ENCODE data around the gene GDAP2. TPM values are rescaled to one million over a fixed set of nuclear protein-coding genes. Genes with fewer than 3 reads are reported as not detected.

The GDAP2 gene
- total RNA-seq, 1 experiment from 2014 or later, result 24.4 TPM

DNA sequence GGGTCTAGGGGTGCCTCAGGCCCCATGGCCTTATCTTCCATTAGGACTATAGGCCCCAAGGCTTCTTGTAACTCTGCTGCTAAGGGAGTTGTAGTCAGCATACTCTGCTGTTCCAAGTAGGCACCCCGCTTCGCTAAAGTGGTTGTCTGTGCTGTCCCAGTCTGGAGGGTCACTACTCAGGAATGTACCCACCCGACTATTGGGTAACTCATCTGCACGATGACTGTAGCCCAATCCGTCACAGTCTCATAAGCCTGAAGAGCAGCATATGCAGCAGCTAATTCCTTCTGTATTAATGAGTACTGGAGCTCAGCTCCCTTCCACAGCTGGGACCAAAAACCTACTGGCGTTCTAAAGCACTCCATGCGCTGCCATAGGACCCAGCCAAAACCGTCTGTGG is 111.0 kb downstream of the GDAP2 start:
- H3K4me1 Mint-ChIP-seq, result no peaks in the 10 kb centered on the region
- H3K56ac ChIP-seq (ENCODE audit: insufficient read length, low read depth, low read length), result no peak overlapping the region
- no peaks in the 10 kb centered on the region for H3K9me3 ChIP-seq (ENCODE audit: control insufficient read depth, low read depth, low read length)
- TF ChIP-seq, protein P1, sequence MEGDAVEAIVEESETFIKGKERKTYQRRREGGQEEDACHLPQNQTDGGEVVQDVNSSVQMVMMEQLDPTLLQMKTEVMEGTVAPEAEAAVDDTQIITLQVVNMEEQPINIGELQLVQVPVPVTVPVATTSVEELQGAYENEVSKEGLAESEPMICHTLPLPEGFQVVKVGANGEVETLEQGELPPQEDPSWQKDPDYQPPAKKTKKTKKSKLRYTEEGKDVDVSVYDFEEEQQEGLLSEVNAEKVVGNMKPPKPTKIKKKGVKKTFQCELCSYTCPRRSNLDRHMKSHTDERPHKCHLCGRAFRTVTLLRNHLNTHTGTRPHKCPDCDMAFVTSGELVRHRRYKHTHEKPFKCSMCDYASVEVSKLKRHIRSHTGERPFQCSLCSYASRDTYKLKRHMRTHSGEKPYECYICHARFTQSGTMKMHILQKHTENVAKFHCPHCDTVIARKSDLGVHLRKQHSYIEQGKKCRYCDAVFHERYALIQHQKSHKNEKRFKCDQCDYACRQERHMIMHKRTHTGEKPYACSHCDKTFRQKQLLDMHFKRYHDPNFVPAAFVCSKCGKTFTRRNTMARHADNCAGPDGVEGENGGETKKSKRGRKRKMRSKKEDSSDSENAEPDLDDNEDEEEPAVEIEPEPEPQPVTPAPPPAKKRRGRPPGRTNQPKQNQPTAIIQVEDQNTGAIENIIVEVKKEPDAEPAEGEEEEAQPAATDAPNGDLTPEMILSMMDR (conservative IDR thresholded peaks at IDR 0.05), result no peak
- H4K5ac ChIP-seq (ENCODE audit: insufficient read length, low read depth, low read length), result no peak overlapping the region
- H2BK15ac ChIP-seq (ENCODE audit: low read depth, low read length), result no peak overlapping the region
- no peak overlapping the region for H3K4ac ChIP-seq (ENCODE audit: low read depth, low read length)
- H3K27ac Mint-ChIP-seq, result no peak overlapping the region
- WGBS (ENCODE audit: extremely low coverage, insufficient read length, low lambda C conversion rate), result no CpG with 5 or more reads among the region's 8 CpGs
- no peak overlapping the region for H3T11ph ChIP-seq (ENCODE audit: low read length)
- H3K9me3 Mint-ChIP-seq, result peaks cover 11 to 12% of the 10 kb centered on the region in 2 experiments; a peak in 3 of 5 replicates
- no peaks in the 10 kb centered on the region for H3K79me2 ChIP-seq (ENCODE audit: insufficient read depth, low read length)
- no peak overlapping the region for H3K23ac ChIP-seq (ENCODE audit: insufficient read length, low read depth, low read length)
- DNase-seq, result no peak
- no peak overlapping the region for H4K91ac ChIP-seq (ENCODE audit: insufficient read length, low read depth, low read length)
- peaks cover 0 to 4% (median 3%) of the 10 kb centered on the region in 3 experiments; a peak in 3 of 7 replicates for H3K36me3 Mint-ChIP-seq (ENCODE audit: insufficient read depth in 1 of 3, low read depth in 3 of 3)
- H3K18ac ChIP-seq (ENCODE audit: insufficient read length, low read depth, low read length), result no peak overlapping the region
- H3K4me2 ChIP-seq (ENCODE audit: insufficient read depth, insufficient read length, low read length), result no peak overlapping the region
- H2AFZ ChIP-seq (ENCODE audit: low read length), result no peak overlapping the region
- H2BK5ac ChIP-seq (ENCODE audit: insufficient read length, low read length), result no peak overlapping the region
- no peaks in the 10 kb centered on the region; the same call in 1 of the 2 replicates for H3K27me3 Mint-ChIP-seq (ENCODE audit: low read depth)
- no peak overlapping the region for H3K4me3 Mint-ChIP-seq
- H3K9ac ChIP-seq (ENCODE audit: extremely low read depth, insufficient read length, low read length), result no peak overlapping the region
- no peaks in the 10 kb centered on the region for H3K23me2 ChIP-seq (ENCODE audit: insufficient read length, low read depth, low read length, poor library complexity, severe bottlenecking)
- H3K27me3 ChIP-seq (ENCODE audit: insufficient read depth, low read length), result no peaks in the 10 kb centered on the region
- H2AK5ac ChIP-seq (ENCODE audit: insufficient read length, low read length), result no peak overlapping the region
- H3K4me1 ChIP-seq (ENCODE audit: insufficient read depth, low read length), result no peaks in the 10 kb centered on the region
- no peak overlapping the region for H4K8ac ChIP-seq (replicated peaks; ENCODE audit: insufficient read length, low read depth, low read length)
- H4K20me1 ChIP-seq (ENCODE audit: control insufficient read depth, insufficient read depth, insufficient read length), result peaks cover 2% of the 10 kb centered on the region
- no peak overlapping the region for H2BK12ac ChIP-seq (ENCODE audit: insufficient read length, low read depth, low read length)
- no peak overlapping the region for H3K14ac ChIP-seq (ENCODE audit: insufficient read depth, low read length)
- no peaks in the 10 kb centered on the region for H3K79me1 ChIP-seq (ENCODE audit: insufficient read depth, low read depth, low read length, poor library complexity, severe bottlenecking)
- no peak overlapping the region for H3K27ac ChIP-seq (ENCODE audit: insufficient read length, low read depth, low read length)
- H2BK20ac ChIP-seq (ENCODE audit: low read depth, low read length, poor library complexity, severe bottlenecking), result no peak overlapping the region
- no peak overlapping the region for H2BK120ac ChIP-seq (ENCODE audit: low read depth, low read length, poor library complexity, severe bottlenecking)

Measured in H9 (cell line).